Measurements from ENCODE around the gene PUM1. TPM values are rescaled to one million over a fixed set of nuclear protein-coding genes. Genes with fewer than 3 reads are reported as not detected.

Gene PUM1
- total and polyA plus RNA-seq, 10 of the 15 experiments (the other 5 are each of a cell fraction or from before 2014, with no cell fraction given) = 21.4 to 75.3 (median 42.4) TPM

- Histone ChIP-seq H3K4me3 (no peak overlapping the region), H3K36me3 (ENCODE audit: control insufficient read depth in 2 of 2, insufficient read depth in 2 of 2, low read length in 1 of 2) (peaks cover 4 to 30% of the 10 kb centered on the region in 2 experiments), H3K27me3 (replicated peaks in 1 of 2; ENCODE audit: control insufficient read depth in 2 of 2, insufficient read depth in 2 of 2, low read length in 1 of 2) (no peaks in the 10 kb centered on the region), H3K4me1 (ENCODE audit: control insufficient read depth, insufficient read depth, low read length) (no peaks in the 10 kb centered on the region), H3K9ac (ENCODE audit: control insufficient read depth, insufficient read depth, low read length) (no peak overlapping the region), H4K20me1 (ENCODE audit: control insufficient read depth, insufficient read depth) (no peaks in the 10 kb centered on the region), H2AFZ (ENCODE audit: control insufficient read depth, low read depth, low read length) (no peak overlapping the region), H3K79me2 (ENCODE audit: control insufficient read depth, insufficient read depth, low read length) (peaks cover 13% of the 10 kb centered on the region), H3K27ac (ENCODE audit: control insufficient read depth, insufficient read depth) (no peak overlapping the region), H3K9me3 (replicated peaks; ENCODE audit: control insufficient read depth, insufficient read depth, low read length) (no peaks in the 10 kb centered on the region), H3K4me2 (ENCODE audit: control insufficient read depth, insufficient read depth) (no peak overlapping the region)
- BruUV-seq (replicated peaks) = no TSS peak
- 48% methylated on average over 2 of the region's 2 CpGs for WGBS (ENCODE audit: insufficient coverage, insufficient replicate concordance, low lambda C conversion rate, missing lambda C conversion rate)
- ATAC-seq (no peak), FAIRE-seq (no peak), DNase-seq (ENCODE audit: low read depth, low spot score) (no peak)
- in situ Hi-C loops (cut with MboI) = no loop called here
- 0 out of 6 replicates have a peak, but pooled peaks of 1 of the 3 experiments have one; percentile 1 for TF ChIP-seq CTCF (IDR thresholded peaks at IDR 0.05 in 2 of 3, conservative IDR thresholded peaks at IDR 0.05 in 1 of 3; ENCODE audit: control insufficient read depth in 2 of 3, extremely low read depth in 1 of 3, insufficient read depth in 1 of 3, low read depth in 3 of 3, low read length in 3 of 3)
- TF ChIP-seq ESRRA (IDR thresholded peaks at IDR 0.05; ENCODE audit: low read length) = no peak
- TF ChIP-seq IKZF1 (conservative IDR thresholded peaks at IDR 0.05) = no peak
- SMC1A ChIA-PET (ENCODE audit: uncharacterized antibody, unreplicated experiment) = no interaction called here
- intact Hi-C loops (cut with micrococcal nuclease; ENCODE audit: unreplicated experiment) = no loop called here
- POLR2A ChIA-PET = no interaction called here
- CTCF ChIA-PET = no interaction called here
- RAD21 ChIA-PET (ENCODE audit: unreplicated experiment) = no interaction called here
These were observed 88.0 kb downstream of the PUM1 start for GRCh38 chr1:30977511-30977910.

GRCh38 chr1:30977105-30977504, 88.4 kb downstream of the PUM1 start:
- intact Hi-C loops (cut with micrococcal nuclease; ENCODE audit: unreplicated experiment) (no loop called here), in situ Hi-C loops (cut with MboI) (no loop called here)
- ChIA-PET CTCF (interaction anchor here (0.9 to 1.2 kb wide), 3 partner anchors 11 to 417 kb away, joined by 3 to 5 read pairs (median 3); no protein-coding TSS in a partner anchor), POLR2A (no interaction called here), RAD21 (ENCODE audit: unreplicated experiment) (interaction anchor here (1.0 kb wide), 1 partner anchor 17 kb away, joined by 3 read pairs; no protein-coding TSS in a partner anchor), SMC1A (ENCODE audit: uncharacterized antibody, unreplicated experiment) (interaction anchor here (1.3 to 1.5 kb wide), 2 partner anchors 13 to 88 kb away, joined by 4 read pairs; no protein-coding TSS in a partner anchor)
- Histone ChIP-seq H3K36me3 (ENCODE audit: control insufficient read depth in 2 of 2, insufficient read depth in 2 of 2, low read length in 1 of 2) (peaks cover 4 to 30% of the 10 kb centered on the region in 2 experiments), H3K27ac (ENCODE audit: control insufficient read depth, insufficient read depth) (no peak overlapping the region), H2AFZ (ENCODE audit: control insufficient read depth, low read depth, low read length) (no peak overlapping the region), H3K27me3 (replicated peaks in 1 of 2; ENCODE audit: control insufficient read depth in 2 of 2, insufficient read depth in 2 of 2, low read length in 1 of 2) (no peaks in the 10 kb centered on the region), H3K4me3 (no peak overlapping the region), H3K79me2 (ENCODE audit: control insufficient read depth, insufficient read depth, low read length) (peaks cover 10% of the 10 kb centered on the region), H4K20me1 (ENCODE audit: control insufficient read depth, insufficient read depth) (no peaks in the 10 kb centered on the region), H3K9ac (ENCODE audit: control insufficient read depth, insufficient read depth, low read length) (no peak overlapping the region), H3K9me3 (replicated peaks; ENCODE audit: control insufficient read depth, insufficient read depth, low read length) (no peaks in the 10 kb centered on the region), H3K4me1 (ENCODE audit: control insufficient read depth, insufficient read depth, low read length) (no peaks in the 10 kb centered on the region), H3K4me2 (ENCODE audit: control insufficient read depth, insufficient read depth) (no peak overlapping the region)
- no peak for DNase-seq (ENCODE audit: low read depth, low spot score)
- FAIRE-seq = peak; percentile 54
- ATAC-seq = peak; percentile 47
- no peak for TF ChIP-seq NR2C1 (IDR thresholded peaks at IDR 0.05)
- TF ChIP-seq CTCF (IDR thresholded peaks at IDR 0.05 in 2 of 3, conservative IDR thresholded peaks at IDR 0.05 in 1 of 3; ENCODE audit: control insufficient read depth in 2 of 3, extremely low read depth in 1 of 3, insufficient read depth in 1 of 3, low read depth in 3 of 3, low read length in 3 of 3) = peak in 1 of 3 experiments; percentile 24; a peak in 1 of 6 replicates
- 55% methylated on average over 5 of the region's 5 CpGs for WGBS (ENCODE audit: insufficient coverage, insufficient replicate concordance, low lambda C conversion rate, missing lambda C conversion rate)
- BruUV-seq (replicated peaks) = no TSS peak

All from GM12878 (cell line).